Erythroblast (primary cell): ENCODE results near the gene KIF18B.

ENCODE experiments used
- GATA1 ChIP-seq: IDR thresholded peaks from 2 replicates; pipeline ENCODE4 v1.6.1; 2011; ENCODE audit warnings: low read depth, mild to moderate bottlenecking, control low read depth, low read length, moderate library complexity
- POLR2A ChIP-seq: IDR thresholded peaks from 2 replicates; pipeline ENCODE4 v1.6.1; 2011; ENCODE audit warnings: mild to moderate bottlenecking, low read length

- TF ChIP-seq POLR2A (no peak), GATA1 (no peak)
Measured at GRCh38 chr17:44894642-44895041, 52.9 kb downstream of the KIF18B start.
